HG02571 (cell line): ENCODE results near the gene RNF187.
A peak's percentile ranks its signal among the peaks of the same experiment; 100 is the strongest.
"Not testable (repeated sequence)": the region's sequence is repeated elsewhere in the genome, so short reads cannot be mapped to it uniquely, and the experiment has no call there.

Experiments
- ATAC-seq: cut with Tn5 transposase; IDR thresholded peaks from one replicate; pipeline ENCODE4 v1.9.1; 2021; ENCODE audit warnings: mild to moderate bottlenecking, moderate library complexity; ENCODE audit not compliant: unreplicated experiment

RNF187 gene

DNA sequence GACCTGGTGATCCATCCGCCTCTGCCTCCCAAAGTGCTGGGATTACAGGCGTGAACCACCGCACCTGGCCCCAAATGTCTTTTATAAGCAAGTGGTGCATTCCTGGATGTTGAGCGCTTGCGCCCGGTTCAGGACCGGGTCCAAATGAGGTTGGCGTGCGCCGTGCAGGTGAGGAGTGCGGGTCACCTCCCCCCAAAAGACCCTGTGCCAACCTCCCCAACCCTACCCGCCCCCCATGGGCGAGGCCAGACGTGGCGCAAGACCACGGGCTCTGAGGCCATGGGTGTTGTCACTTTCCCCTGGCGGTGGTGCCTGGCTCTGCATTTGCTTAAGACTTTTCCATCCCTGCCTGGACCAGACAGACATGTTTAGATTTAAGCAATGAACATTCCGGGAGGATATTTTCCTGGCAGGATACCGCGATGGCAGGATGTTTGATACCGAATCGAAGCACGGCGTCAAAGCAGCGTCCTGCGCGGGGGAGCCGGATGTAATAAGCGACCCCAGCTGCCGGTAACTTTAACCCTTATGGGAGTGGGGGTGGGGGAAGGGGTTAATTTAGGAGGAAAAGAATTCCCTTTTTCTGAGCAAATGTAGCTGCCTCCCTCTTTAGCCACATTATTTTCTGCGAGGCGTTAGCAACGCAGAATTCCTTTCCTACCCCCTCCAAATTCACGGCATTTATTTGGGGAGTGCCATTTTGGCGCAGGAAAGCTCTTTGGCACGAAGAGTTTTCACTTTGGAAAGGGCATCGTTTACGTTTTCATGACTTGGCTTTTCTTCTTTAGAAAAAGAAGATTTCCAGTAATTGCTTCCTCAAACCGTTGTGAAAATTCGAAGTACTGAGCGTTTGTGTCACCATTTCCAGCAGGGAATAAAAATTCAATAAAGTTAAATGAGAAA, 27.8 kb upstream of the RNF187 start:
- ATAC-seq, result no peak

DNA sequence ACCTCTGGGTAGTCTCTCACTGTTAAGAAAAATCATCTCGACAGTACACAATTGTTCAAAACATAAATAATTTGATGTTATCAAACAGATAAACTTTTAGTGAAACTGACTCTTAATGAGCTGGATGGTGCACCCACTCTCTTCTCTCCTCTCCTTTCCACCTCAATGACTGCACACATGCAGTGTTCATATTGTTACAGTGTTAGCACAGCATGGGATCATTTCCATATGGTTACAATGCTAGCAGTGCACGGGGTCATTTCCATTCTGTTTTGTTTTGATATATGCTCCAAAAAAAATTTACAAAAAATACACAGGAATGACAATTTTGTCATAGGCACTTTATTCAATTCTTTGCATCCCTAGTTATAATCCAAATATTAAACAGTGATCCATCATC, 26.4 kb upstream of the RNF187 start:
- ATAC-seq, result no peak

DNA sequence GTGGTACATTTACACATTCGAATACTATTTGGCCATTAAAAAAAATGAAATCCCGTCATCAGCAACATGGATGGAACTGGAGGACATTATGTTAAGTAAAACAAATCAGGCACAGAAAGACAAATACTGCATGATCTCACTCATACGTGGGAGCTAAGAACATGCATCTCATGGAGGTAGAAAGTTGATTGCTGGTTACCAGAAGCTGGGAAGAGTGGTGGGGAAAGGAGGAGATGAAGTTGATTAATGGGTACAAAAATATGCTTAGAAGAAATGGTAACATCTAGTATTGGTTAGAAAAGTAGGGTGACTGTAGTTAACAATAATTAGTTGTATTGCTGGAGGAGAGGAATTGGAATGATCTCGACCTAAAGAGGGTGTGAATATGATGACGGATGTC, 24.6 kb upstream of the RNF187 start:
- ATAC-seq, result no peak

DNA sequence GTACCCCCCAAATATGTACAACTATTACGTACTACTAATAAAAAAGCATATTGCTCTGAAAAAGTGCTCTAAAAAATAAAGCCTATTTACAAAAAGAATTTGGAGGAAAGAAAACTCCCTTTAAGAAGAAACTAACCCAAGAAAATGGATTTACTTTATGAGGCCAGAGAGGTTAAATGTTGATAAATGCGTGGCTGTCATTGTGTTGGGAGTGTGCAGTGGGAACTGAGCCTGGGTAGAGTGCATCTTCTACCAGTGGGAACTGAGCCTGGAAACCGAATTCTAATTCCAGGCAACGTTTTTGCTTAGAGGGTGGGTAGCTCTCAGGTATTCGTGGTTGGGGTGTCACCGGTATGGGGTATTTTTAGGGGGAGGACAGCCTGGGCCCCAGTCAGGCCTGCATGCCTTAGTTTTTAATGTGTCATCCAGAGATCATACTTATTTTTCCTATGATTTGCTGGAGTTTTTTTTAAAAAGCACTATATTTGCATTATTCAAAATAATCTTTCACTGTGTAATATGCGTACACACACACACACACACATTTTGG, 24.1 kb upstream of the RNF187 start:
- ATAC-seq, result no peak

DNA sequence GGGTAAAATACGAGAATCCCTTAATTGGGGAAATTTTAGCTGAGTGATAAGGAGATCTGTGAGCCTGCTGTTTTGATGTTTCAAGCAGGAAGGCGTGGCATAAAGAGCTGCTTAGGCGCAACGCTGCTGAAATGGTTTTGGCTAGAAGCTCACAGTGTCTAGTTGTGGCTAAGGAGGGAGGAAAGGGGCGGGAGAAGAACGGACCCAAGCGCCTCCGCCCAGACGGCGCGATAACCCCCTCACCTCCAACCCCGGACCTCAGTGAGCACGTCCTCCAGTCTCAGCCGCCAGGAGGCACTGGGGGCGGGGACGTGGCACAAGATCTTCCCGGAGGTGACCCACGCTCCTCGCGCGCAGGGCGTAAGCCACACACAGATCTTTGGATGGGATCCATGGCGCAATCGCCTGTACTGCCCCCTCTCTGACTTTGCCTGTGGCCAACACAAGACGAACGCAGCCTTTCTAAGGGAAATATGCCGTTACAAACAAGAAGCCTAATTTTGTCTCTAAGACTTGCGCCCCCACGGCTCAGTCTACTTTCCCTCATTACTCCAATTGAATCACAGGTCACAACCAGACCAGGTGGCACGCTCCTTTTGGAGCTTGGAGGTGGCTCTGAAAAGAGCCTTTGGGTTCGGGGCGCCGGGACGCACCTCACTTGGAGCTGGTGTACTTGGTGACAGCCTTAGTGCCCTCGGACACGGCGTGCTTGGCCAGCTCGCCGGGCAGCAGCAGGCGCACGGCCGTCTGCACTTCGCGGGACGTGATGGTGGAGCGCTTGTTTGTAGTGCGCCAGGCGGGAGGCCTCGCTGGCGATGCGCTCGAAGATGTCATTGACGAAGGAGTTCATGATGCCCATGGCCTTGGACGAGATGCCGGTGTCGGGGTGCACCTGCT, 23.4 kb upstream of the RNF187 start:
- peak; percentile 39 for ATAC-seq

DNA sequence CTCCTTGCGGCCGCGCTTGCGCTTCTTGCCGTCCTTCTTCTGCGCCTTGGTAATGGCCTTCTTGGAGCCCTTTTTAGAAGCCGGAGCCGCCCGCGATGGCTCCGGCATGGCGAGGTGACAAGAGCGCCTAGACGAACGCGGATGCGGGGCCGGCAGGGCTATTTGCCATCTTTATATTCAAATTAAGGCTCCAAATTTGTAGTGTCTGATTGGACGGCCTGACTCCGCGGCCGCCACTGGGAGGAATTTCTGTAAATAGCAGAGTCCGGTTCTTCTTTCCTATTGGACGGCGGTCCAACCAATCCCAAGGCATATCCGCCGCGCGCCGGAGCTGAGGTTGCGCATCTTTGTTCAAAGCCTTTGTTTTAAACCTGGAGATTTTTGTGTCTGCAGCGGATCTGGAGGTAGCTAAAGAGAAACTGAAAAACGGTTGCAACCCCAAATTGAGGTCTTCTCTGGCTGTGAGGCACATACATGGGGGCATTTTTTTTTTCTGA, 22.6 kb upstream of the RNF187 start:
- ATAC-seq, result peak; percentile 86

DNA sequence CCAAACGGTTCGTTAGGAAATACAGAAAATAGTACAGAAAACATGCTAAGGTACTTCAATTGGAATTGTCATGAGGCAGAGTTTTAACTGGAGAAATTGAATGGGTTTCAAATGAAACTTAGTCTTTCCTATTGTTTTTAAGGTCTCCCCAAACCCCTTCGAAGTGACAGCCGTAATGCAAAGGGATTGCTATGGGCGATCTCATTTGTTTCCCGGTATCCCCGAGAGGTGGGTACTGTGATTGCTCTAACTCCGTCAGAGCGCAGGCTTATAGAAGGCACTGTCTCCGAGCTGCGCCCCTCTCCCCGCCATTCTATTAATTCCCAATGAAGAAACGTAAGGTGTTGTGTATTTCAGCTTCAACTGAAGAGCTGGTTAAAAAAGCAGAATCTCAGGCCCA, 22.0 kb upstream of the RNF187 start:
- ATAC-seq, result no peak

DNA sequence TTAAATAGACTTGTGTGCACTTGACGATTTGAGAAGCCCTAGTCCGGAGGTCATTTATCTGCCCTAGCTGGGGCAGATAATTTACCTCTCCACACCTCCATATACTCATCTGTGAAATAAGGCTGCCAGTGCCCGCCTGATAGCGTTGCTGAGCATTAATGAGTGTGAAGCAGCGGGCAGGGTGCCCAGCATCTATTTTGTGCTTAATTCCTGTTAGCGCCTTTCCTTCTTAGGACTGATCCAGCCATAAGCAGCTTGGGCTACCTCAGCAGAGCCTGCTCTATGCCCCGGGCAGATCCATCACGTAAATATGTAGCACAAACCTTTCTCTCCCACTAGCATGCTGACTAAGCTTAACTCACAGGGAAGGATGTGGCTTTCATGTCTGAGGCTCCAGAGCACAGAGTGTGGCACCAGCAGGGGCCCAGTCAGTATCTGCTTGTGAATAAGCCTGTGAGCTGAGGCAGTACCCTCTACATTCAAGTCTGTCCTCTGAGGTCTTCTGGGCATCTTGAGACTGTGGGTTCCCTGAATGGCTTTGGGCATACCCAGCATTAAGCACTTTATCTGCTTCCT, 21.5 kb upstream of the RNF187 start:
- ATAC-seq, result no peak

DNA sequence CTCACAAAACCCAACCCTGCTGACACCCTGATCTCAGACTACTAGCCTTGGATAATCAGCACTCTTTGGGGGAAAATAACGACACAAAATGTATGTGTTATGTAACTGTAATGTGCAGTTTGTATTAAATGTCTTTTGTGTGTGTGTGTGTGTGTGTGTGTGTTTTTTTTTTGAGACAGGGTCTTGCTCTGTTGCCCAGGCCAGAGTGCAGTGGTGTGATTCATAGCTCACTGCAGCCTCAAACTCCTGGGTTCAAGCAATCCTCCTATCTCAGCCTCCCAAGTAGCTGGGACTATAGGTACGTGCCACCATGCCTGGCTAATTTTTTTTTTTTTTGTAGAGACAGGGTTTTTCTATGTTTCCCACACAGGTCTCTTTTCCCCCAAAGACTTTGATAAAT, 19.0 kb upstream of the RNF187 start:
- ATAC-seq, result not testable (repeated sequence)

DNA sequence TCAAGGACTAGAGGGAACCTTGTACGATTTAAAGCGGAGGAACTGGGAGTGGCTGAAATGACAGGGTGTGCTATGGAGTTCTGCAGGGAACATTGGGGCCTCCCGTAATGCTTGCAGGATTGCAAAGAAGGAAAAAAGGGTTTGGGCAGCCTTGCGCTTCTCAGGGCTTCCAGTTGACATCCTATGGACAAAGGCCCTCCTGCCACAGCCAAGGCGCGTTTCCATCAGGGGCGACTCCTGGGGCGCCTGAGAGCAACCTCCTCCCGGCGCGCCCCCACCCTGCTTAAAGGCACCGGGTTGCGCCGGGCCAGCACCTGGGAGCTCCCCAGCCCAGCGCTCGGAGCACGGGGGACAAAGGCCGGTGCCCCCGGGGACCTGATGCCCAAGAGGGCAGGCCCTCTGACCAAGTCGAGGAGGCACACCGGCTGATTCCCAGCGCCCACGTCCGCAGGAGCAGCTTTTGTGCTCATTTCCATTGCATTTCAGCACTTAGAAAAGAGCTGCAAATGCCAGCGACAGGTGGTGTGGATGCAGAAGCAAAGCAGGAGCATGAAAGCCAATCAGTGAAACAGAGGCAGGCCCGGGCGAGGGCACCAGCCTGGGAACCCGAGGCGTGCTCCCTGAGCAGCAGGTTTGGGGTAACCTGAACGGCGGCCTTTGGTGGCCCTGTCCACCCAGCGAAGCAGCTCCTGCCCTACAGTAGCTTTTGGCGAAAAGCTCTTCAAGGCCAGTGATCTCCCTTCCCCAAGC, 17.6 kb upstream of the RNF187 start:
- ATAC-seq, result no peak

DNA sequence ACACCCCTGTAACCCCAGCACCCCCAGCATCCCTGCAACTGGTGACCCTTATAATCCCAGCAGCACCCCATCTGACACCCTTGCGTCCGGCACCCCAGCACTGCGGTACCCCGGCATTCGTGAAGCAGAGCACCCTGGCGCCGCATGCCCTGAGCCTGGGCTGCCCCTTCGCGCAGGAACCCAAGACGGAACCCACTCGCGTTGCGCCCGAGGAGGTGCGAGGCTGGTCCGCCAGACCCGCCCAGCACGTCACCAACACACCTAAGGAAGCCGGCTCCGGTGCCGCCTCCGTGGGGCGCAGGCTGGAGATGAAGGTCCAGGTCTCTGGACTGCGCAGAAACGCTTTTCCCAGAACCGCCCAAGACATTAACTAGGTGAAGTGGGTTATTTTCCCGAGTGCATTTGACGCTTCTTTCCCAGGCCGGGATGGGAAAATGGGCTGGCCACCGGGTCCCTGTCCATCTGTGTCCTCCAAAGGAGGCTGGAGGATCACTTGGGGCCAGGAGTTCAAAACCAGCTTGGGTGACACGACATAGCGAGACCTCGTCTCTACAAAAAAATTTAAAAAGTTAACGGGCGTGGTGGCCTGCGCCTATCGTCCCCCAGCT, 15.9 kb upstream of the RNF187 start:
- ATAC-seq, result no peak

DNA sequence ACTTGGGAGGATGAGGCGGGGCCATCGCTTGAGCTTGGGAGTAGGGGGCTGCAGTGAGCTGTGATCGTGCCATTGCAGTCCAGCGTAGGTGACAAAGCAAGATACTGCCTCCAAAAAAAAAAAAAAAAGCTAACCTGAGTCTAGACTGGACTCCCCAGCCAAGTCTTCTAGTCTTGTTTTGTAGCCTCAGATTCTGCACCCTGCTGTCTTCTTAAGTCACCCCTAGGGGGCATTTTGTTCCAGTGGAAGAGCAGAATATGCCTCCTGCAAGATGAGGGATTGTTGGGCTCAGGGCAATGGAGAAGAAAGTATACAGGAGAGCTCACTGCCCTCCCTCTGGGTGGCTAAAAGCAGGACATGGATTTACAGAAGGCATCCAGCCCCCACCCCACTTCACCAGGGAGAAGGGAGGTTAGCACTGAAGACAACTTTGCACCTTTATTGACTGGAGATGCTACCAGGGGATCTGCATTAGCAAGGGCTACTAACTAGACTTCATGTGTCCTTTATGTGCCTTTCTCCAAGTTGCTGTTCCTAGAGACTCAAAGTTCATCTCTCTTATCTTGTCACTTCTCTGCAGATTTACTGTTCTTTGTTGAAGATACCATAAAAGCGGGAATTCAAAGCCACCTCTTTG, 15.3 kb upstream of the RNF187 start:
- no peak for ATAC-seq

DNA sequence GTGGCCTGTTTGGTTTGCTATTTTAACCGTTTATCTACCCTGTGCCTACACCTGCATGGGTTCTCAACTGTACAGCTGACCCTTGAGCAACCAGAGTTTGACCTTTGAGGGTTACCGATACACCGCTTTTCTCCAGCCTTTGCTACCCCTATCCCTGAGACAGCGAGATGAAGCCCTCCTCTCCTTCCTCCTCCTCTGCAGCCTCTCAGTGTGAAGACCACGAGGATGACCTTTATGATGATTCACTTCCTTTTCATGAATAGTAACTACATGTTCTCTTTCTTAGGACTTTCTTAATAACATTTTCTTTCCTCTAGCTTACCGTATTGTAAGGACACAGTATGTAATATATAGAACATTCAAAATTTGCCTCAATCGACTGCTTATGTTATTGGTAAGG, 14.5 kb upstream of the RNF187 start:
- ATAC-seq, result no peak

DNA sequence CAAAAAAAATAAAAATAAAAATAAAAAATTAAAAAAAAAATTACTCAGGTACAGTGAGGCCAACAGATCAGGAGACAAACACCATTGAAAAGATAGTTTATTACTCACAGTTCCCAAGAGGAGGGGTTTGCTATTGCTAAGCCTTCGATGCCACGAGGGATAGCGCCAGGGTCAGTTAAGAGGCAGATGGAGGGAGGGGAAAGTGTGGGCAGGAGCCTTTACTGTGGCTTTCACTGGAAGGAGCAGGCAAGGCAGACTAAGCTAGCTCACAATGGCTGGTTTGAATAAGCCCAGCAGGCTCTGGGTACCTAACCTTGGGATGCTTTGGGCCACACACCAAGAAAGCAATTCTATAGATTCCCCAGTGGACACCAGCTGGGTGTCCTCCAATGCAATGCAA, 12.7 kb upstream of the RNF187 start:
- ATAC-seq, result no peak

DNA sequence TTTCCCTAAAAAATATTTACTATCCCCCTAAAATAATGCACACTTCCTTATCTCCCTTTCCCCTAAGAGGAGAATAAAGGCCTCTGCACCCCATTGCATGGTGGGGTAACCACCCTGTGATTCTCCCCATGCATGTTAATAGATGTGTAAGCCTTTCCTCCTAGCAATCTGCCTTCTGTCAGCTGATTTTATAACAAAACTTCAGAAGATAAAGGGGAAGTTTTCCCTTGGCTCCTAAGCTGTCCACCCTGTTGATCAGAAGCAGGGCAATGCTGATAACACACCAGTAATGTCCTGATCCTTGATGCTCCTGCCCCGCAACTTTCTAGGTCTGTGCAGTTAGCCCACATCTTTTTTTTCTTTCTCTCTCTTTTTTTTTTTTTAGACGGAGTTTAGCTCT, 11.4 kb upstream of the RNF187 start:
- no peak for ATAC-seq

DNA sequence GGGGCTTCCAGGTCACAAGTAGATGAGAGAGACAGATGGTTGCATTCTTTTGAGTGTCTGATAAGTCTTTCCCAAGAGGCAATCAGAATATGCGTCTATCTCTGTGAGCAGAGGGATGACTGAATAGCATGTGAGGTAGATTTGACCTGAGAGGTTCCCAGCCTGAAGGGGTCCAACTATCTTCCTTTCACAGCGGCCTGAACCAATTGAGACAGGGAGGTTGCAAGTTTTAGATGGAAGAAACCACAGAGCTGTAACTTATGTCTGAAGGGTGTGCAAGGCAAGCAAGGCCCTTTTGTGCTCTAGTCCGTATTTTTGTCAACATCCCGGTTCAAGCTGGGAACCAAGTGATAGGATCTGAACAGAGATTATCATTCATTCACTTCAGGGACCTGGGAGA, 9.9 kb upstream of the RNF187 start:
- no peak for ATAC-seq

DNA sequence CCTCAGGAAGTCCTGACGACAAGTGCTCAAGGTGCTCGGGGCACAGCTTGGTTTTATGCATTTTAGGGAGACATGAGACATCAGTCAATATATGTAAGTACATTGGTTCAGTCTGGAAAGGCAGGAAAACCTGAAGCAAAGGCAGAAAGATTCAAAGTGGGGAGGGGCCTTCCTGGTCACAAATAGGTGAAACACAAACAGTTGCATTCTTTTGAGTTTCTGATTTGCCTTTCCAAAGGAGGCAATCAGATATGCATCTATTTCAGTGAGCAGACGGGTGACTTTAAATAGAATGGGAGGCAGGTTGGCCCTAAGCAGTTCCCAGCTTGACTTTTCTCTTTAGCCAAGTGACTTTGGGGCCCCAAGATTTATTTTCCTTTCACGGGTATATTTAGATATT, 8.9 kb upstream of the RNF187 start:
- no peak for ATAC-seq

DNA sequence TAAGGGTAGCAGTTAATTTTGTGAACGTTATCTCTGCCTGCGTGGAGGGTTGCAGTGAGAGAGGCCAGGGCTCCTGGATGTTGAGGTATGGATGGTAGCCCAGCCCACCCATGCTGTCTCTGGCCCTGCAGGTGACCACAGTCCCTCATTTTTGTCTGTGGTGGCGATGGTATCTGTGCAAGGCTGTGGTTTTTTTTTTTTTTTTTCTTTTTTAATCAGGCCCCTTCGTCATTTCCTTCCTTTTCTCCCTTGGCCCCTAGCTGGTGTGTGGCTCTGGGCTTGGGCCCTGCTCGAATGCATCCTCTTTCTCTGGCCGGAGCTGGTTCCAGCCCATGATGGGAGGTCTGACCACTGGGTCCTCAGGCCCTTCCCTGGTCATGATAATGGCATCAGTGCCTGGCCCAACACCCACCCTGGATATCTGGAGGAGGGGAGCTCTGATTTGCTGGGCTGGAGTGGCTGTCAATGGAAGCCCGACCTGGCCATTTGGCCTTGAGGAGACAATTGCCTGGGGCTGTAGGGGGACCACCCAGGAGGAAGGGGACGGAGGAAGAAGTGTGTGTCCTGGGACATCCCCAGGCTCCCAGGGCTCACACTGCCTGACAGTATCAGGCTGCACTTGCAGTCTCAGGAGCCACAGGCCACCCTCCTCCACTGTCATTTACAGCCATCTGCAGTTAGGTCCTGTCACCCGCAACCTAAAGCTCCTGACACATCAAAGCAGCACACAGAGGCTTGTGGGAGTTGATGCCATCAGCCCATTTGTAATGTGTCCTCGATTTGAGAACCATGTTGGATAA, 8.1 kb upstream of the RNF187 start:
- ATAC-seq, result no peak

DNA sequence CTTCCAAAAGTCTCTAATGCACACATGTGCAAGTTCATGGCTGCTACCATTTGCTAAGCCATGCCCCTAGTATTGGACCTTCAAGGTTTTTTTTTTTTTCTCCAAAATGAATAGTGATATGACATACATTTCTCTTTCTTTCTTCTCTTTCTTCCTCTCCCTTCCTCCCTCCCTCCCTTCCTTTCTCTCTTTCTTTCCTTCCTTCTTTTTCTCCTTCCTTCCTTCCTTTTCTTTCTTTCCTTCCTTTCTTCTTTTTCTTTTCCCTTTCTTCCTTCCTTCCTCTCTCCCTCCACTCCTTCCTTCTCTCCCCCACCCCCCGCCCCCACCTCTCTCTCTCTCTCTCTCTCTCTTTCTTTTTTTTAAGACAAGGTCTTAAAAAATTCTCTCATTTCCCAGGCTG, 3.4 kb upstream of the RNF187 start:
- no peak for ATAC-seq
